Stimulated activated CD4-positive, alpha-beta T cell treated with anti-CD3 and anti-CD28 coated beads, TNF-alpha, amount 100 ng/mL, for 1 hour (primary cell): ENCODE measurements around the gene SAP30L.

Experiments
- DNase-seq, 3 donors: peaks; one replicate each; pipeline ENCODE4 v3.0.0-alpha.2; 2020; ENCODE audit warnings: low read depth in 3 of 3, low spot score in 1 of 3

Gene SAP30L

DNA sequence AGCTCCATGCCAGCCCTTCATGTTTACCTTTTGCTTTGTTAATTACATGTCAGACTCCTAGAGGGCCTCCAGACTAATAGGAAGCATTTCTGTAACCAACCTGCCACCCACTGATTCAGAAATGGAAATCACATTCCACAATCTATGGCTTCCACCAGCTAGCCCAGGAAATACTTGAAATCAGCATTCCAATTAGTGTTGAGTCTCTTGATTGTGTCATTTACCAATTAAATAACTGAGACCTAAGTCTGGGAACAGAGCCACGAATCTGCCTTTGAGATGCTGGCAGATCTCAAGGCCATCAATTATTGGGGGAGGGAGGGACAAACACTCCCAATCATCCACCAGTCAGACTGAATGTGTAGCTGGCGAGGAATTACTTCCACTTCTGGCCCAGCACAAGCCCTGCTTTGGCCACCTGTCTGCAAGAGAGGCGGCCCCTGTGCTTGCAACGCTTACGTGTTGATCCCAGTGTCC, 27.4 kb upstream of the SAP30L start:
- no peak for DNase-seq

DNA sequence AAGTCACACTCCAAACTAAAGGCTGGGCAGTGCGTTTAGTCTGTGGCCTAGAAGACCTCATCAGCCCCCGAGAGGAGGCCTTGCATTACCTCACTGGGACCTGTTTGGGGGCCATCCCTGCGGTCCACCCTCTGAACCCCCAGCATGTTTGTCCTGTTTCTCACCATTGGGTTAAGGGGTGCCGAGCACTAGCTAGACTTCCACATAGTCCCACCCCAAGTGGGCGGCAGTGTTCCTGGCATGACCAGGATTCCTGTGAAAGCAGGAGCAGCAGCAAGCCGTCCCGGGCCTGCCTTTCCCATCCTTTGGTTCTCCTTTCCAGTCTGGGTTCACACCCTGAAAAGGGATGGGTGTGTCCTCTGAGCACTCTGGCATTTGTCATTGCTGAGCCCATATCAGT, 26.6 kb upstream of the SAP30L start:
- no peak for DNase-seq

DNA sequence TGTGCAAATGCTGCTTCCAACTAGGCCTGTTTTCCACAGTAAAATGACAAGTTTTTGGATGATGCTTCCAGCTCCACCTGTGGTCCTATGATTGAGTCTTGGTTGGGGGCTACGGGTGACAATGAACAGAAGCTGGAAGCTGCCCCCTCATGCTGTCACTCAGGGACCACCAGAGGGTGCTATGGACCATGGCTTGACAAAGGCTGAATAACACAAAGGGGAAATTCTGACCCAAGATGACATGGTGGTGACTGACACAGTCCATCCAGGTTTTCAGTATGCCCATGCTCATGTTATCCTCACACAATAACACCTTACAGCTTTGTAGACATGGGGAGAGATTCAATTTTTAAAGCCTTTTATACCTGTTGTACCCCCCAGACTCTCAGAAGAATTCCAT, 23.9 kb upstream of the SAP30L start:
- no peak for DNase-seq

DNA sequence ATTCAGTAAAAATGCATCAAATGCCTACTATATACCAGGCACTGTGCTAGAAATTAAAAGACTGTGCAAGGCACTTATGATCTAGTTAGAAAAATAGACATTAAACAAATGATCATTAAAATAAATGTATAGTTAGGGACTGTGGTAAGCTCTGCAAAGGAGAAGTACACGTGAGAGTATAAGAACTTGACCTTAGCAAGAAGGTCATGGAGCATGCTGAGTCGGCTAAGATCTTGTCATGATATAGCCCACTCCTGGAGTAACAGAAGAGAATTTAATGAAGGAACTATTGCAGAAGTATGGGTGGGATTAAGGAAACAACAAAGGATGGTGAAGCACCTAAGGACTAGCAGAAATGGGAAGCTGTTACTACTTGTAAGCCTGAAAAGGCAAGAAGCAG, 23.5 kb upstream of the SAP30L start:
- no peak for DNase-seq

DNA sequence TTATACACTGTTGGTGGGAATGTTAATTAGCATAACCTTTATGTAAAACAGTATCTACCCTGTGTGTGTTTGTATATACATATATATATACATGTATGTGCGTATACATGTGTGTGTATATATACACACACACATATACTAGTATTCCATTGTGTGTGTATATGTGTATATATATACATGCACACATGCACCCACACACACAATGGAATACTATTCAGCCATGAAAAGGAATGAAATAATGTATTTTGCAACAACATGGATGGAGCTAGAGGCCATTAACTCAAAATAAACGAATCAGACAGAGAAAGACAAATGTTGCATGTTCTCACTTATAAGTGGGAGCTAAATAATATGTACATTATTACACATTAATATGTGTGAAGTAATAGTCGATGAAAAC, 17.6 kb upstream of the SAP30L start:
- no peak for DNase-seq

DNA sequence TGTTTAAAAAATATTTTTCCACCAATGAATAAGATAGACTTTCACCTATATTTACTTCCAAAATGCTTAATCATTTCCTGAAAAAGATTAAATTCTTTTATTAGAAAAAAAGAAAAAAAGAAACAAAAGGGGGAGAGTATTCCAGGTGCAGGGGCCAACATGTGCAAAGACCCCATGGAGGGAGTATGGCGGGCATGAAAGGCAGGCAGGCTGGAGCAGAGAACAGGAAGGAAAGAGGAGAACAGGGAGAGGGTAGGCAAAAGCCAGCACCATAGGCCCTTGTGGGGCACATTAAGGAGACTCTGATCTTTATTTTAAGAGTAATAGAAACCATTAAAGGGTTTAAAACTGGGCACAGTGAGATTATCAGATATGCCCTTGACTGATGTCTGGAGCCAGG, 16.5 kb upstream of the SAP30L start:
- DNase-seq, result no peak

DNA sequence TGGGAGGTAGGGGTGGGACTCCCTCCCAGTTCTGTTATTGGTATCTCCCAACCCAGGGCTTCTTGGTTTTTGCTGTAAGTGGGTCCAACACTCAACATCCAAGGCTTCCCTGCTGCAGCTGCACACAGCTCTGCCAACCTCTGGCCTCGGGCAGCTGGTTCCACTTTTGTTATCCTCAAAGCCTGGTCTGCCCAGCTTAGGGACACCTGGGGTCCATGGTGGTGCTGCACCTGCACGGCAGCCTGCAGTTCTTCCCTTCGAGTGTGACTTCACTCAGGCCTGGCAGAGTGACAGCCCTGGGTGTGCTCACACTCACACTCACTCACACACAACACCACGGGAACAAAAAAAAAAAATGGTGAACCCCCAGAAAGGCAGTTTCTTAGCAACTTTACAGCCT, 15.3 kb upstream of the SAP30L start:
- no peak for DNase-seq

DNA sequence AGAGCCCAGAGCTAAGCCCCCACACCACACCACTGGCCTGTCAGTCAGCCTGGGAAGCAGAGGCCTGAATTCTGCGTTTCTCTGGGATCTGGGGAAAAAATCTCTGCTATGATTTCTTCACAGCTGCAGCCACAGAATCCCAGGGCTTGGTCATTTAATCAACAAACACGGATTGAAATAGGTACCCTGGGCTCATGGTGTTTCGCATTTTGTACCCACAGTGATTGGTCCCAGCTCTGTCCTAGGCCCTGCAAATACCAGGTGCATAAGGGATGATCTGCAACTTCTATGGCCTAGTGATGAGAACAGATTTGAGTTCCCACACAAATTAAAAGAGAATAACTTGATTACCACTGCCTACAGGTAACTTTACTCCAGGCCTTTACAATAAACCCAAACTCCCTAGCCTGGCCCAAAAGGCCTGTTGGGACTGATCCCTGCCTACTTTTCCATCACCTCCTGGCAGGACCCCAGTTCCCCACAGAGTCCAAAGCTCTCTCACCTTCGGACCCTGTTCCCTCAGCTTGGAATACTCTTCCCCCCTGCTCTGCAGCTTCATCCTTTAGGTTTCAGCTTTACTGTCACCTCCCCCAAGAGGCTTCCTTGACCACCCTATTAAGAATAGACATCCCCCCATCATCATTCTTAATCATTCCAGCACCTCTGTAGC, 14.7 kb upstream of the SAP30L start:
- DNase-seq, result no peak

DNA sequence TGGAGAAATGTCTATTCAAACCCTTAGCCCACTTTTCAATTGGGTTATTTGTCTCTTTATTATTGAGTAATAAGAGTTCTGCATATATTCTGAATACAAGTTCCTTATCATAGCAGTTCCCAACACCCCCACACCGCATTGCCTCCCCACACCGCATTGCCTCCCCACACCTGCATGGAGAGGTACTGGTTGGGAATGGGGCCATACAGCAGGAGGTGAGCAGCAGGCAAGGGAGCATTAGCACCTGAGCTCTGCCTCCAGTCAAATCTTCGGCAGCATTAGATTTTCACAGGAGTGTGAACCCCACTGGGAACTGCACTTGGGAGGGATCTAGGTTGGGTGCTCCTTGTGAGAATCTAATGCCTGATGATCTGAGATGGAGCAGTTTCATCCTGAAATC, 10.6 kb upstream of the SAP30L start:
- no peak for DNase-seq

DNA sequence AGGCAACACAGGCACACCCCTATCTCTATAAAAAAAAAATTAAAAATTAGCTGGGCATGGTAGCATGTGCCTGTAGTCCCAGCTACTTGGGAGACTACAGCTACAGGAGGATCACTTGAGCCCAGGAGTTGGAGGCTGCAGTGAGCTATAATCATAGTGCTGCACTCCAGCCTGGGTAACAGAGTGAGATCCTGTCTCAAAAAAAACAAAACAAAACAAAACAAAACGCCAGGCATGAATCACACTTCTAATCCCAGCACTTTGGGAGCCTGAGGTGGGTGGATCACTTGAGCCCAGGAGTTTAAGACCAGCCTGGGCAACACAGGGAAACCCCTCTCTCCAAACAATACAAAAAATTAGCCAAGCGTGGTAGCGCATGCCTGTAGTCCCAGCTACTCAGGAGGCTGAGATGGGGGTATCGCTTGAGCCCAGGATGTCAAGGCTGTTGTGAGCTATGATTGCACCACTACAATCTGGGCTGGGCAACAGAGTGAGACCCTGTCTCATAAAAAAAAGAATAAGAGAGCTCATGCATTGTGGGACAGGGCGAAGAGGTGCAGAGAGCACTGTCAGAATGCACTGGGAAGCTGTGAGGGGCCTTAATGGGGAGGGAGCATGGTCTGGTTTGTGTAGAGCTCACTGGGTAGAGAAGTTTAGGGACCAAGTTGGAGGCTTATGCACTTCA, 8.4 kb upstream of the SAP30L start:
- no peak for DNase-seq

DNA sequence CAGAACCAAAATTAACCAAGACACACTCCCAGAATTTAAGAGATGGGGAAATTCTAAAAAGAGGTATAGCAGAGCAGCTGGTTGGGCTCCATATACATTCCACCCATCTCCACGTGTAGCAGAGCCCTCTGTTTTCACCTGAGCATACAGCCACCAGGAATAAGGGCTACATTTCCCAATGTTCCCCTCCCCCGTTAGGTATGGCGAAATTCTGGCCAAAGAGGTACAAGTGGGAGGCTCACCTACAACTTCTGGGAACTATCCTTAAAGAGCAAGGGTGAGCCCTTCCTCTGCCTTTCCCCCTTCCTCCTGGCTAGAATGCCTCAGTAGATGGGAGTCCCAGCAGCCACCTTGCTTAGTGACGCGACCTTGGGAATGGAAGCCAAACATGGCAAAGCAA, 5.3 kb upstream of the SAP30L start:
- DNase-seq, result no peak

DNA sequence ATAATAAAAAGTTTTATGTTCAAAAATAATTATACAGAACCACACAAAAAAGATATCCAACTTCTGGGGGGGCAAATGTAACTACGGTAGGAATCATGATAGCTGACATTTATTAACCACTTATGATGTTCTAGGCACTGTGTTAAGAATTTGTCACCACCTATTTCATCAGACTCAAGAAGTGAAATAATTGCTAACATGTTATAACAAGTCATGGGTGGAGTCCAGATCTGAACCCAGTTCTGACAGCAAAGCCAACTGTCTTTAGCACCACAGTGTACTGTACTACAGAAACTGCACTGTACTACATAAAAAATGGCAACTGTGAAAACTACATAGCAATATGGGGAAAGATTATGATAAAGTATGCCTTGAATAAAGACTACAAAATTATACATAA, 3.0 kb upstream of the SAP30L start:
- DNase-seq, result no peak

DNA sequence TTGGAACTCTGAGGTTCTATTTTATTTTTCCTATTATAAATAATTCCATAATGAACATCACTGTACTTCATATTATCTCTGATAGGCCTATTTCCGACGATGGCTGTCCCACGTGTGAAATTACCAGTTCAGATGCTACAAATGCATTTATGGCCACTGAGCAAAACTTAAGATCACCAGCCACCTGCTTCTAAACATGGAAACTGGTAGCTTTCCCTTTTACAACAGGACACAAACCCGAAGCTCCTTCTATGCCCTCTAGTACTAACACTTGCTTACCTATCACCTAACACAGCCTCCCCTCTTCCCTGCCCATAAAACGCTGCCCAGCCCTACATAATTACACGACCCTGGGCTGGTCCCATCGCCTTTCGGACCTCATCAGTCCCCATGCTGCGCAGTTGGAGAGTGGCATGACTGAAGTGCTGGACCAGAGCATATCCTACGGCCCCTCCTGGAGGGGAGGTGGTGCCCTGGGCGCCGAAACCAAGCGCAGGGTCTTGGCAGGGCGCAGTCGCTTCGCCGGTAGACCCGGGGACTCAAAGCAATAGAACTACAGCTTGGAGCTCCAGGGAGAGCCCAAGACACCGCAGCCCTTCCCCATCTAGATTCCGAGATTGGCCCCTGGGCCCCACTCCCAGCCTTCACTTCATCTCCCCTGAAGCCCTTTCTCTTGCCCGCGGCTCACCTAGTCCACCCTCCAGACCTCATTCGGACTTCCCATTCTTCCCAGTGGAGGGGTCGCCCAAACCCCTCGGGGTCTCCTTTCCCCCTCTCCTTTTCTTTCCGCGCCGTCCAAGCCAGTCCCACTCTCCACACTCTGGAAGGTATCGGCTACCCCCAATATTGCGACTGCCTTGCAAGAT, 1.0 kb upstream of the SAP30L start:
- DNase-seq, result no peak

DNA sequence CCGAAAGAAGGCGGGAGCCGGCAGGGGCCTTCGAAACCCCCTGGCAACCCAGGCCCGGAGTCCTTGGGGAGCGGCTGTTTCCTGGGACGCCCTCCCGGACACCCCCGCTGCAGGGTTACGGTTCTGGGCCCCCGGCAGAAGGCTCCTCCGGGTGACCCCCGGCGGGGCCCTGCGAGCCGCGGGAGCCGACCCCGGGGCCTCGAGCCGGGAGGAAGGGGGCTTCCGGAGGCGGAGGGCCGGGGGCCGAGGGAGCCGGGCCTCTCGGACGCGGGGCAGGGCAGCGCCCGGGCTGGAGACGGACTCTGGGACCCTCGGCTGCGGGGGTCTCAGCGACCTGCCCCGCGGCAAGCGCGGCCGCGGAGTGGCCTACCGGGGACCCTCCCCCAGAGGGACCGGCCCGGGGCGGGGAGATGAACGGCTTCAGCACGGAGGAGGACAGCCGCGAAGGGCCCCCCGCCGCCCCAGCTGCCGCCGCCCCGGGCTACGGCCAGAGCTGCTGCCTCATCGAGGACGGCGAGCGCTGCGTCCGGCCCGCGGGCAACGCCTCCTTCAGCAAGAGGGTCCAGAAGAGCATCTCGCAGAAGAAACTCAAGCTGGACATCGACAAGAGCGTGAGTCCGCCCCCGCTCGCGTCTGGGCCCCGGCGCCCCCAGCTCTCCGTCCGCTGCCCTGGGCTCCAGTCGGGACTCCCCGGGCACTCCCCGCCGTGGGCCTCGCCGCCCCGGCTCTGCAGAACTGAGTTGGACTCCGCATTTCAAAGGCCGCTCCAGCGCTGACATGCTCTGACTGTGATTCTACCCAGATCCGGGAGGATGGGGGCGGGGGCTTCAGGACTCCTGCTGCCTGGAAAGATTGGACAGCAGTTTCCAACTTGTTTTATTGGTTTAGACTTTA, 645 bp downstream of the SAP30L start:
- DNase-seq, result peak in 1 of 3 donors; percentile 31

DNA sequence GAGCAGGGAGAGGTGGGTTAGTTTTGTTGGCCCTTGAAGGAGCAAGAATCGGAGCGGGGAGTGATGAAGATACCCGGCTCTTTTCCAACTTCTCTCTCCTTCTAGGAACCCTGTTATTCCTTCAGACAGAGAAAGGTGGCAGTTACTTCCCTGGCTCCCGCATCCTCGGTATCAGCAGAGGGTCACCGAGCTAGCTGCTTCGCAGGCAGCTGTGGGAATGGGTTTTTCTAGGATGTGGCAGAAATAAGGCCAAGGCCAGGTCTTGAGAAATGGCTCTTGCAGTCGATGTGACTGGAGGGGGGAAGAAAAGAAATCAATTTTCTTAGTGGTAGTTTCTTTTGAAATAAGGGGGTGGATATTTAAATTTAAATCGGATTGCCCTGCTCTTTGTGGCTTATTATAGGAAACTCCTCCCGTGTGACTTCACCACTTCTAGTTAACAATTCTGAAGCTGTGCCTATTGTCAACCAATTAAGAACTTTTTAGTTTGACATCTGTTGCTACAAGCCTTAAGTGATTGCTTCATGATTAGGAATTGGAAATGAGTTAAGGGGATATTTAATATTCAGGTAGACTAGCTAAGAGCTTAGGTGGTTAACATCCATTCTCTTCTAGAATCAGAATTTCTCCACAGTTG, 1.4 kb downstream of the SAP30L start:
- no peak for DNase-seq

DNA sequence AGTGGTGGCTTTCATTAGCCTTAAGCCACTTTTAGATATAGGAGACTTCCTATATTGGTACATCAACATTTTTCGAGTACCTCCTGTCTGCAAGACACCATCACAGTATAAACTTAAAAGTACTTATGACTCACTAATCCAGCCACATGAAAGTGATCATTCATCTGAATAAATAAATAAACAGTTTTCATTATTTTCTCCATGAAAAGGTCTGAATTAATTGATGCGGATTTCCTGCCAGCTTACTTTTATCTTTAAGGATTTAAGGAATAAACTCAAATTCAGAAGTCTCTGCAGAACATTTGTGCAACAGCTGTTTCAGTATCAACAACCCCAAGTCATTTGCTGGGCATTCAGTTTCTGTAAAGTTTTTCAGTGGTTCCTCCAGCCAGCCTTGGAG, 4.0 kb downstream of the SAP30L start:
- DNase-seq, result no peak

DNA sequence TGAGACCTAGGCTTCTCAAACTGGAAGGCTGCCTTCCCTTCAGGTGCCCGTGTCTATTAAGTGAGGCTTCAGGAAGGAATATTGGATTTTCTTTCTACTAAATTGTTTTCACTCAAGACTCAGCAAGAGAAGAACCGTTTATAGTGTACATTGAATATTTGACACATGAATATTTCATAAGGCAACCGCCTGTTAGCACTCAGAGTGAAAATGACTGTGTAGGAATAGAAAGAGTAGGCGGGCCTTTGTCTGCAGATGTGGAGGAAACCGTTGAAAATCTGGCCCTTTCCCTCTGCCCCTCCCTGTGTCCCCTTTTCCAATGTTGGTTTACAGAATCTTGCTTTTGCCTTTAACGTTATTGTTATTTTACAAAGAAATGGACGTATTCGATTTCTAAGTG, 6.2 kb downstream of the SAP30L start:
- no peak for DNase-seq

DNA sequence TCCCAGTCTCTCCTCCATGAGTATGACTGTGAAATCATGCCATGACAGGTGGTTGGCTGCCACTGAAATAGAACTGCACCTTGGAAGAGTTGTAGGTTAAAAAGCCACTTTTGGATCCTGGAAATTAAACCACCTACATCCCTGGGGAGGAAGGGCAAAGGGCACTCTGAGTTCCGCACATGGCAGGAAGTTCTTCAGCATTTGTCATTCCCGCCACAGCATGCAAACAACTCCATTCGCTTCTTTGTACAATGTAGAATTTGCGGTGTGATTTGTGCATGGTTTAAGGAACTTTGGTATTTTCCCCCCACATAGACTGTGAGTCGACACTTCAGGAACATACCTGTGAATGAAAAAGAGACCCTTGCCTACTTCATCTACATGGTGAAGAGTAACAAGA, 9.8 kb downstream of the SAP30L start:
- no peak for DNase-seq

DNA sequence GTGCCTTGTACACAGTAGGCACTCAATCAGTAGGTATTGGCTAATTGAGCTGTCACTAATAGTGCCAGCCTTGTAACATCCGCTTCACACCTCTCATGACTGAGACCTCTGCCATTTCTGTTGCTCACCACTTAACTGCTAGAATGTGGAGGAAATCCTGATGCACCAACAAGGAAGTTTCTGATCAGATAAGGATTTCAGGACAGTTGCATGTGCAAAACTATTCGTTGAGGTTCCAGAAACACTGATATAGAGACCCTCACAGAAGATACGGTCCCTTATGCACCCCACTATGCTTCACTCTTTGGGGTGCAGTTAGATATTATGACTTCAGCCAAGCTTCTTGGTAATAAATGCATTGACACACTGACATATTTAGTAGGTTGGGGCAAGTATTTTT, 10.7 kb downstream of the SAP30L start:
- no peak for DNase-seq

DNA sequence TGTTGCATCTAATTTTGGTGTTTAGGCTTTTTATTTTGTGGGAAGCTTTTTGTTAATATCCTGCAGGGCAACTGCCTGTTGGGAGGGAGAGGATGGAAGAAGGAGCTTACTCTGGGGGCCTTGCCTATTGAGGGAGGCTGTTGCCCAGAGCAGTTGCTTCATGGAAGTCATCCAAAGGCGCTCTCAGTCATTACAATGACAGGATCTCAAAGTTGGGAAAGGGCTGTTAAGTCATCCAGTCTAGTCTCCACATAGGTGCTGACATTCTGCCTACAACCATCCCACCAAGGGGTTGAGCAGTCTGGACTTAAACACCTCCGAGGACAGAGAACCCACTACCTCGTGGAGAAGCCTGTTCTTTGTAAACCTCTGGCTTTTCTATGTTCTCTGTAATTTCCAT, 13.2 kb downstream of the SAP30L start:
- DNase-seq, result no peak

DNA sequence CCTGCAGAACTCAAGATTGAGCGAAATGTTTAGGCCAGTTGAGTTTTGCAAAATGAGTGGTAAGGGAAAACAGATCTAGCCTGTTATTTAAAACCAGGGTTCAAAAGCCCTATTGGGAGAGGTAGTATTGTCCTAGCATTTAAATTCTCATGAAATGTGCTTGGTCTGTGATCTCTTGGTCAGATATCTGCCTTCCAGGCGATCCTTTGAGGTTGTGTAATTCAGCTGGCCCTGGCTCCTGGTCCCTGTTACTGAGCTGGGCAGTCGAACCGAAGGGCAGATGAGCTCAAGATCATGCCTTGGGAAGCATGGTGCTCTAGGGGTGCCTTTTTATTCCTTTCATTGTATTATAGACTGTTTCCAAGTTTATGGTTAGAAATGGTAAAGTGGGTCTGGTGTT, 14.4 kb downstream of the SAP30L start:
- no peak for DNase-seq
